Progenitor cell of endocrine pancreas (in vitro differentiated cells): ENCODE measurements around the gene N4BP2. TPM values are rescaled to one million over a fixed set of nuclear protein-coding genes. Genes with fewer than 3 reads are reported as not detected.
A peak's percentile ranks its signal among the peaks of the same experiment; 100 is the strongest.
"Not testable (repeated sequence)": the region's sequence is repeated elsewhere in the genome, so short reads cannot be mapped to it uniquely, and the experiment has no call there.

Experiments
- DNase-seq: peaks from one replicate; pipeline ENCODE4 v3.0.0; 2021; ENCODE audit warnings: low spot score; ENCODE audit not compliant: unreplicated experiment
- H3K27ac Mint-ChIP-seq: 2 replicates; pipeline ENCODE4 v1.8.0; 2021; ENCODE audit warnings: mild to moderate bottlenecking, moderate library complexity, mixed read lengths
- H3K27me3 Mint-ChIP-seq: 2 replicates; pipeline ENCODE4 v1.8.0; 2021; ENCODE audit warnings: mixed read lengths
- H3K36me3 Mint-ChIP-seq: 2 replicates; pipeline ENCODE4 v1.8.0; 2022; ENCODE audit warnings: mixed read lengths; ENCODE audit not compliant: insufficient read depth
- H3K4me1 Mint-ChIP-seq: 2 replicates; pipeline ENCODE4 v1.8.0; 2021; ENCODE audit warnings: low read depth, mixed read lengths
- H3K4me3 Mint-ChIP-seq: 2 replicates; pipeline ENCODE4 v1.8.0; 2021; ENCODE audit warnings: low read depth, mild to moderate bottlenecking, moderate library complexity, mixed read lengths
- H3K9me3 Mint-ChIP-seq: 2 replicates; pipeline ENCODE4 v1.8.0; 2021; ENCODE audit warnings: low read depth, mixed read lengths
- total RNA-seq: library from RNA; stranded (reverse); gene quantifications from 2 replicates; pipeline ENCODE4 v1.2.1, GENCODE V29; 2021
- TF ChIP-seq, protein P1 (sequence below): fragments of 200-600 bp; sonication (generic); IDR thresholded peaks from one replicate; pipeline ENCODE4 v1.5.0; 2021; ENCODE audit warnings: antibody characterized with exemption, mild to moderate bottlenecking; ENCODE audit not compliant: unreplicated experiment

N4BP2 gene
- total RNA-seq, 1 donor from 2014 or later, result 50.5 TPM

DNA sequence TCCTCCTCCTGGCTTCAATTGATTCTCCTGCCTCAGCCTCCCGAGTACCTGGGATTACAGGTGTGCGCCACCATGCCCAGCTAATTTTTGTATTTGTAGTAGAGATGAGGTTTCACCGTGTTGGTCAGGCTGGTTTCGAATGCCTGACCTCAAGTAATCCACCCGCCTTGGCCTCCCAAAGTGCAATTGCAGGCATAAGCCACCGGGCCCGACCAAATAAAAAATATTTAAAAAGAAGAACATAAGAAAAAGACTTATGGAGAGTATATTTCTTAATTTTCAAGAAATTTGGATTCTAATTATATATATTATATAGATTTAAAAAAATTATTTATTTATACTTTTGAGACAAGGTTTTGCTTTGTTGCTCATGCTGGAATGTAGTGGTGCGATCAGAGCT is 29.8 kb downstream of the N4BP2 start:
- DNase-seq, result no peak
- Mint-ChIP-seq H3K9me3 (no peaks in the 10 kb centered on the region), H3K36me3 (peaks cover 20% of the 10 kb centered on the region), H3K27me3 (no peaks in the 10 kb centered on the region), H3K4me1 (no peaks in the 10 kb centered on the region), H3K27ac (no peak overlapping the region), H3K4me3 (no peak overlapping the region)
- TF ChIP-seq, protein P1, sequence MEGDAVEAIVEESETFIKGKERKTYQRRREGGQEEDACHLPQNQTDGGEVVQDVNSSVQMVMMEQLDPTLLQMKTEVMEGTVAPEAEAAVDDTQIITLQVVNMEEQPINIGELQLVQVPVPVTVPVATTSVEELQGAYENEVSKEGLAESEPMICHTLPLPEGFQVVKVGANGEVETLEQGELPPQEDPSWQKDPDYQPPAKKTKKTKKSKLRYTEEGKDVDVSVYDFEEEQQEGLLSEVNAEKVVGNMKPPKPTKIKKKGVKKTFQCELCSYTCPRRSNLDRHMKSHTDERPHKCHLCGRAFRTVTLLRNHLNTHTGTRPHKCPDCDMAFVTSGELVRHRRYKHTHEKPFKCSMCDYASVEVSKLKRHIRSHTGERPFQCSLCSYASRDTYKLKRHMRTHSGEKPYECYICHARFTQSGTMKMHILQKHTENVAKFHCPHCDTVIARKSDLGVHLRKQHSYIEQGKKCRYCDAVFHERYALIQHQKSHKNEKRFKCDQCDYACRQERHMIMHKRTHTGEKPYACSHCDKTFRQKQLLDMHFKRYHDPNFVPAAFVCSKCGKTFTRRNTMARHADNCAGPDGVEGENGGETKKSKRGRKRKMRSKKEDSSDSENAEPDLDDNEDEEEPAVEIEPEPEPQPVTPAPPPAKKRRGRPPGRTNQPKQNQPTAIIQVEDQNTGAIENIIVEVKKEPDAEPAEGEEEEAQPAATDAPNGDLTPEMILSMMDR, result no peak

DNA sequence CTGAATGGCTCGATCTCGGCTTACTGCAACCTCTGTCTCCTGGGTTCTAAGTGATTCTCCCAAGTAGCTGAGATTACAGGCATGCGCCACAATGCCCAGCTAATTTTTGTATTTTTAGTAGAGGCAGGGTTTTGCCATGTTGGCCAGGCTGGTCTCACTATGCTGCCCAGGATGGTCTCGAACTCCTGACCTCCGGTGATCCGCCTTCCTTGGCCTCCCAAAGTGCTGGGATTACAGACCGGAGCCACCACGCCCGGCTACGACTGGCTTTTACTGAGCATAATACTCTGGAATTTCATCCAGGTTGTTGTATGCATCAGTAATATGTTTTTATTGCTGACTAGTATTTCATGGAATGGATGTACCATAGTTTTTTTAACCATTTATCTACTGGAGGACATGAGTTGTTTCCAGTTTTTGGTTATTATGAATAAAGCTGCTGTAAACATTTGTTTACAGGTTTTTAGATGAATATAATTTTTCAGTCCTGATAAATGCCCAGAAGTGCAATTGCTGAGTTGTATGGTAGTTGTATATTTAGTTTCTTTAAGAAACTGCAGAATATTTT is 31.2 kb downstream of the N4BP2 start:
- H3K27ac Mint-ChIP-seq, result no peak overlapping the region

DNA sequence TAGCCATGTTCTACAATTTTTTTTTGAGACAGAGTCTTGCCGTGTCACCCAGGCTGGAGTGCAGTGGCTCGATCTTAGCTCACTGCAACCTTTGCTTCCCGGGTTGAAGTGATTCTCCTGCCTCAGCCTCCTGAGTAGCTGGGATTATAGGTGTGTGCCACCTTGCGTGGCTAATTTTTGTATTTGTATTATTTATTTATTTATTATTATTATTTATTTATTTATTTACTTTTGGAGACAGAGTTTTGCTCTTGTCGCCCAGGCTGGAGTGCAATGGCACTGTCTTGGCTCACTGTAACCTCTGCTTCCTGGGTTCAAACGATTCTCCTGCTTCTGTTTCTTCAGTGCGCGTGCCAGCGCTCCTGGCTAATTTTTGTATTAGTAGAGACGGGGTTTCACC is 36.8 kb downstream of the N4BP2 start:
- H3K4me3 Mint-ChIP-seq, H3K4me1 Mint-ChIP-seq, DNase-seq, H3K9me3 Mint-ChIP-seq, H3K27ac Mint-ChIP-seq, H3K27me3 Mint-ChIP-seq: not testable (repeated sequence)
- peaks cover 18% of the 10 kb centered on the region for H3K36me3 Mint-ChIP-seq

More for the DNA sequence above, 31.2 kb downstream of the N4BP2 start:
- TF ChIP-seq, protein P1, result no peak
- no peak for DNase-seq
- Mint-ChIP-seq H3K4me3 (no peak overlapping the region), H3K27me3 (no peaks in the 10 kb centered on the region), H3K36me3 (peaks cover 23% of the 10 kb centered on the region), H3K4me1 (no peaks in the 10 kb centered on the region), H3K9me3 (no peaks in the 10 kb centered on the region)

DNA sequence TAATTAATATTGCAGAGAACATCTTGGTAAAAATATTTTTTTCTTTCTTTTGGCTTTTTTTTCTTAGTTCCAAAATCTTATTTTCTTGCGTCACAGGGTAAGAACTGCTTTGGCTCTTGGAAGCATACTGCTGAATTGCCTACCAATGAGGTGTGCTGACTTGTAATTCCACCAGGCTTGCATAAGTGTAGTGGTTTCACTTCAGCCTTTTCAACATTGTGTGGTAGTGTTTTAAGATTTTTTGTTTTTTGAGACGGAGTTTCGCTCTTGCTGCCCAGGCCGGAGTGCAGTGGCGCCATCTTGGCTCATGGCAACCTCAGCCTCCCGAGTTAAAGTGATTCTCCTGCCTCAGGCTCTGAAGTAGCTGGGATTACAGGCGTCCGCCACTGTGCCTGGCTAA is 42.4 kb downstream of the N4BP2 start:
- Mint-ChIP-seq H3K9me3 (peaks cover 7% of the 10 kb centered on the region), H3K36me3 (peaks cover 20% of the 10 kb centered on the region)
- TF ChIP-seq, protein P1, result no peak

DNA sequence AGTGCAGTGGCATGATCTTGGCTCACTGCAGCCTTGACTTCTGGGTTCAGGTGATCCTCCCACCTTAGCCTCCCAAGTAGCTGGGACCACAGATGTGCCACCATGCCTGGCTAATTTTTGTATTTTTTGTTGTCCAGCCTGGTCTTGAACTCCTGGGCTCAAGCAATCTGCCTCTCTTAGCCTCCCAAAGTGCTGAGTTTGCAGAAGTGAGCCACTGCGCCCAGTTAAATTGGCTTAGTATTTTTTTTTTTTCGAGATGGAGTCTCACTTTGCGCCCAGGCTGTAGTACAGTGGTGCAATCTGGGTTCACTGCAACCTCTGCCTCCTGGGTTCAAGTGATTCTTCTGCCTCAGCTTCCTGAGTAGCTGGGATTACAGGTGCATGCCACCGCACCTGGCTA is 50.5 kb downstream of the N4BP2 start:
- H3K27me3 Mint-ChIP-seq, H3K4me1 Mint-ChIP-seq, H3K27ac Mint-ChIP-seq, H3K9me3 Mint-ChIP-seq, DNase-seq, H3K4me3 Mint-ChIP-seq: not testable (repeated sequence)
- H3K36me3 Mint-ChIP-seq, result peaks cover 43% of the 10 kb centered on the region

More for the DNA sequence above, 42.4 kb downstream of the N4BP2 start:
- H3K4me1 Mint-ChIP-seq, result no peaks in the 10 kb centered on the region
- DNase-seq, result no peak
- no peak overlapping the region for H3K4me3 Mint-ChIP-seq
- no peak overlapping the region for H3K27ac Mint-ChIP-seq
- no peaks in the 10 kb centered on the region for H3K27me3 Mint-ChIP-seq

DNA sequence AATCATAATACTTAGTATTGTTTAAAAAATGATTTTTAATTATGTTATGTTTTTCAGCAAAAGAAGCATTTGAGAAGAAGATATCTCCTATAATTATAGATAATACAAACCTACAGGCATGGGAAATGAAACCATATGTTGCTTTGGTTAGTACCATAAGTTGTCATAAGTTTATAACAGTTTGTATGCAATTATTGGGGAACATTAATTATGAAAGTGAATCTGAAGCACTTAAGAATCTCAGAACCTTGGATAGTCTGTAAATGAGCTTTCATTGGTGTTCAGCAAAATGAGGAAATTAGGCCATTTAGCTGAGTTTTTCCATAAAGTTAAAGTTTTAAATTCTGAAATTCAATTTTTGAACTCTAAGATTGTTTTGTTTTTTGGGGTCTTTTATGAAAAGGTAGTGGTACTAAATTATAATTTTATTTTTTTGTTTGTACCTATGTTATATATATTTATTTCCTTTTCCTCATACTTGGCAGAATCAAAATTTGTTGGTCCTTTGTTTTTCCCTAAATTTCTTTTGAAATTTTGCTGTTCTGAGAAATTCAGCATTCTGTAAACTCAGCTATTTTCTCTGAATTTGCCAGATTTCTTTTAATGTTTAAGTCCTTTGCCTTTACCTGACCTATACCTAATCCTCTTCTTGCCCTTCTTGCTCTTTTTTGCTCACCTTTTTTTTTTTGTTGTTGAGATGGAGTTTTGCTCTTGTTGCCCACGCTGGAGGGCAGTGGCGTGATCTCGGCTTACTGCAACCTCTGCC is 55.6 kb downstream of the N4BP2 start:
- H3K27me3 Mint-ChIP-seq, result no peaks in the 10 kb centered on the region
- H3K36me3 Mint-ChIP-seq, result peaks cover 25% of the 10 kb centered on the region
- TF ChIP-seq, protein P1, result no peak
- no peak for DNase-seq
- no peaks in the 10 kb centered on the region for H3K9me3 Mint-ChIP-seq
- no peak overlapping the region for H3K4me3 Mint-ChIP-seq
- peak overlapping the region; percentile 23 for H3K27ac Mint-ChIP-seq
- no peaks in the 10 kb centered on the region for H3K4me1 Mint-ChIP-seq
